Neuronal stem cell (in vitro differentiated cells): Measurements from ENCODE around the gene FIGN.

Experiments
- DNase-seq: peaks from one replicate; pipeline ENCODE4 v3.0.0-alpha.2; 2013; ENCODE audit warnings: low spot score
- H2AFZ ChIP-seq: one replicate; pipeline ENCODE4 v1.6.1; 2013; ENCODE audit warnings: mild to moderate bottlenecking, low read length, inconsistent platforms
- H2AK5ac ChIP-seq: 2 replicates; pipeline ENCODE4 v1.6.1; 2013; ENCODE audit warnings: low read depth, mild to moderate bottlenecking, inconsistent platforms, low read length, moderate library complexity, mixed read lengths
- H2BK120ac ChIP-seq: 2 replicates; pipeline ENCODE4 v1.6.1; 2013; ENCODE audit warnings: low read depth, mild to moderate bottlenecking, inconsistent platforms, low read length, moderate library complexity, mixed read lengths
- H2BK12ac ChIP-seq: one replicate; pipeline ENCODE4 v1.6.1; 2013; ENCODE audit warnings: low read length, inconsistent platforms
- H2BK15ac ChIP-seq: 2 replicates; pipeline ENCODE4 v1.6.1; 2013; ENCODE audit warnings: mild to moderate bottlenecking, low read length, inconsistent platforms, mixed read lengths
- H2BK5ac ChIP-seq: one replicate; pipeline ENCODE4 v1.6.1; 2013; ENCODE audit warnings: inconsistent platforms, mild to moderate bottlenecking, low read length, moderate library complexity
- H3K14ac ChIP-seq: one replicate; pipeline ENCODE4 v1.6.1; 2013; ENCODE audit warnings: low read length, inconsistent platforms
- H3K18ac ChIP-seq: 2 replicates; pipeline ENCODE4 v1.6.1; 2013; ENCODE audit warnings: low read length, inconsistent platforms
- H3K23ac ChIP-seq: 2 replicates; pipeline ENCODE4 v1.6.1; 2013; ENCODE audit warnings: low read depth, mild to moderate bottlenecking, mixed read lengths, low read length, inconsistent platforms; ENCODE audit not compliant: poor library complexity
- H3K27ac ChIP-seq: replicated peaks from 3 replicates; pipeline ENCODE4 v1.5.1; 2013; ENCODE audit warnings: low read length, inconsistent platforms
- H3K27me3 ChIP-seq, 3 experiments: 2 replicates each; pipeline ENCODE4 v1.6.1; 2013; ENCODE audit warnings: low read length in 3 of 3, mild to moderate bottlenecking in 2 of 3, inconsistent platforms in 1 of 3, low read depth in 1 of 3, mixed read lengths in 1 of 3, moderate library complexity in 1 of 3; ENCODE audit not compliant: control insufficient read depth in 3 of 3, insufficient read depth in 3 of 3
- H3K36me3 ChIP-seq, 2 donors: replicated peaks in 1 of 2; 2 replicates each; pipeline ENCODE4 v1.6.1; 2013; ENCODE audit warnings: low read length in 2 of 2; ENCODE audit not compliant: control insufficient read depth in 2 of 2, insufficient read depth in 2 of 2
- H3K4ac ChIP-seq: 2 replicates; pipeline ENCODE4 v1.6.1; 2013; ENCODE audit warnings: inconsistent platforms, mild to moderate bottlenecking, low read length, moderate library complexity
- H3K4me1 ChIP-seq, 2 donors: 1 replicate in 1 of 2; 2 replicates in 1 of 2; pipeline ENCODE4 v1.6.1; 2013; ENCODE audit warnings: low read length in 2 of 2, low read depth in 1 of 2; ENCODE audit not compliant: control insufficient read depth in 2 of 2, insufficient read depth in 1 of 2
- H3K4me2 ChIP-seq: one replicate; pipeline ENCODE4 v1.6.1; 2013; ENCODE audit warnings: mild to moderate bottlenecking, low read length, inconsistent platforms; ENCODE audit not compliant: insufficient read depth, poor library complexity, severe bottlenecking
- H3K4me3 ChIP-seq, 2 donors: 2 replicates each; pipeline ENCODE4 v1.5.1; 2013; ENCODE audit warnings: low read length in 2 of 2, mild to moderate bottlenecking in 2 of 2, inconsistent platforms in 1 of 2, moderate library complexity in 1 of 2
- H3K79me1 ChIP-seq: one replicate; pipeline ENCODE4 v1.6.1; 2013; ENCODE audit warnings: low read depth, mild to moderate bottlenecking, inconsistent platforms, low read length, moderate library complexity
- H3K9ac ChIP-seq: one replicate; pipeline ENCODE4 v1.6.1; 2013; ENCODE audit warnings: mild to moderate bottlenecking, low read depth, low read length, inconsistent platforms; ENCODE audit not compliant: poor library complexity
- H3K9me3 ChIP-seq, 2 donors: replicated peaks in 1 of 2; 2 replicates each; pipeline versions ENCODE3 to v1.6.1; 2013; ENCODE audit warnings: low read length in 2 of 2, mild to moderate bottlenecking in 2 of 2, inconsistent platforms in 1 of 2, low read depth in 1 of 2, mixed read lengths in 1 of 2, moderate library complexity in 1 of 2; ENCODE audit not compliant: control insufficient read depth in 2 of 2, insufficient read depth in 1 of 2
- H4K8ac ChIP-seq: one replicate; pipeline ENCODE4 v1.6.1; 2013; ENCODE audit warnings: low read depth, mild to moderate bottlenecking, inconsistent platforms, low read length, moderate library complexity
- H4K91ac ChIP-seq: one replicate; pipeline ENCODE4 v1.6.1; 2013; ENCODE audit warnings: low read length, low read depth, mild to moderate bottlenecking, inconsistent platforms; ENCODE audit not compliant: poor library complexity
- WGBS, 2 donors: extraction: QIAGEN DNeasy Blood & Tissue Kit; methylation state at CpG; one replicate each; pipeline ENCODE4 v1.1.7; 2013; ENCODE audit warnings: missing lambda C conversion rate in 2 of 2, mixed read lengths in 1 of 2; ENCODE audit not compliant: insufficient read length in 2 of 2, insufficient replicate concordance in 1 of 2; ENCODE audit errors: extremely low coverage in 2 of 2; 5-methylcytosine and 5-hydroxymethylcytosine counted together

FIGN gene

GRCh38 chr2:163775304-163775703 lies 39.5 kb upstream of the FIGN start:
- no peak overlapping the region for H2AFZ ChIP-seq
- H3K27ac ChIP-seq = no peak overlapping the region
- no peak for DNase-seq
- no peak overlapping the region for H3K4me2 ChIP-seq
- no peak overlapping the region for H4K91ac ChIP-seq
- H2BK12ac ChIP-seq = no peak overlapping the region
- no peak overlapping the region for H3K4ac ChIP-seq
- no peaks in the 10 kb centered on the region for H3K4me1 ChIP-seq
- no peak overlapping the region for H2BK5ac ChIP-seq
- H2BK15ac ChIP-seq = no peak overlapping the region
- no peaks in the 10 kb centered on the region for H3K36me3 ChIP-seq
- no peak overlapping the region for H3K23ac ChIP-seq
- H2BK120ac ChIP-seq = no peak overlapping the region
- H3K79me1 ChIP-seq = no peaks in the 10 kb centered on the region
- H3K9me3 ChIP-seq = no peaks in the 10 kb centered on the region
- no CpG with 5 or more reads among the region's 1 CpG for WGBS, 2 donors
- H2AK5ac ChIP-seq = no peak overlapping the region
- H3K14ac ChIP-seq = no peak overlapping the region
- no peak overlapping the region for H3K18ac ChIP-seq
- H3K27me3 ChIP-seq = no peaks in the 10 kb centered on the region
- no peak overlapping the region for H3K4me3 ChIP-seq
- no peak overlapping the region for H3K9ac ChIP-seq
- no peak overlapping the region for H4K8ac ChIP-seq

GRCh38 chr2:163774862-163775261 lies 39.1 kb upstream of the FIGN start:
- Histone ChIP-seq H4K91ac (no peak overlapping the region), H2AFZ (no peak overlapping the region), H3K4me2 (no peak overlapping the region), H3K18ac (no peak overlapping the region), H3K27ac (no peak overlapping the region), H2BK120ac (no peak overlapping the region), H3K9ac (no peak overlapping the region), H4K8ac (no peak overlapping the region), H3K36me3 (no peaks in the 10 kb centered on the region), H2BK12ac (no peak overlapping the region), H2BK15ac (no peak overlapping the region), H3K4ac (no peak overlapping the region), H3K27me3 (no peaks in the 10 kb centered on the region), H3K4me3 (no peak overlapping the region), H3K79me1 (no peaks in the 10 kb centered on the region), H3K9me3 (no peaks in the 10 kb centered on the region), H2BK5ac (no peak overlapping the region), H3K4me1 (no peaks in the 10 kb centered on the region), H3K23ac (no peak overlapping the region), H3K14ac (no peak overlapping the region), H2AK5ac (no peak overlapping the region)
- WGBS, 2 donors = no CpG with 5 or more reads among the region's 2 CpGs
- DNase-seq = no peak

- H4K8ac ChIP-seq = no peak overlapping the region
- H2BK120ac ChIP-seq = no peak overlapping the region
- no peak overlapping the region for H3K9ac ChIP-seq
- no peak overlapping the region for H3K4me2 ChIP-seq
- no peak overlapping the region for H2AK5ac ChIP-seq
- no peak overlapping the region for H2AFZ ChIP-seq
- H3K14ac ChIP-seq = no peak overlapping the region
- H3K23ac ChIP-seq = no peak overlapping the region
- H2BK15ac ChIP-seq = no peak overlapping the region
- H3K36me3 ChIP-seq = no peaks in the 10 kb centered on the region
- H3K79me1 ChIP-seq = no peaks in the 10 kb centered on the region
- no peak overlapping the region for H3K4ac ChIP-seq
- no peak overlapping the region for H3K27ac ChIP-seq
- WGBS, 2 donors = no CpG with 5 or more reads among the region's 3 CpGs
- DNase-seq = no peak
- H2BK5ac ChIP-seq = no peak overlapping the region
- no peak overlapping the region for H4K91ac ChIP-seq
- no peaks in the 10 kb centered on the region for H3K9me3 ChIP-seq
- no peak overlapping the region for H2BK12ac ChIP-seq
- H3K27me3 ChIP-seq = no peaks in the 10 kb centered on the region
- H3K18ac ChIP-seq = no peak overlapping the region
- H3K4me1 ChIP-seq = no peaks in the 10 kb centered on the region
- H3K4me3 ChIP-seq = no peak overlapping the region
Observed at GRCh38 chr2:163773276-163773675, 37.5 kb upstream of the FIGN start.

- H2BK120ac ChIP-seq = no peak overlapping the region
- no peak overlapping the region for H3K18ac ChIP-seq
- no peak overlapping the region for H2AFZ ChIP-seq
- H3K9me3 ChIP-seq = no peaks in the 10 kb centered on the region
- H3K4me3 ChIP-seq = no peak overlapping the region
- no peak overlapping the region for H2AK5ac ChIP-seq
- no peak overlapping the region for H2BK15ac ChIP-seq
- no peak overlapping the region for H3K4ac ChIP-seq
- H3K14ac ChIP-seq = no peak overlapping the region
- no peak overlapping the region for H2BK12ac ChIP-seq
- no peak overlapping the region for H4K91ac ChIP-seq
- no peak overlapping the region for H3K23ac ChIP-seq
- no peak overlapping the region for H3K27ac ChIP-seq
- H3K4me2 ChIP-seq = no peak overlapping the region
- DNase-seq = no peak
- H3K27me3 ChIP-seq = no peaks in the 10 kb centered on the region
- no peaks in the 10 kb centered on the region for H3K79me1 ChIP-seq
- WGBS, 2 donors = no CpG with 5 or more reads among the region's 4 CpGs
- no peaks in the 10 kb centered on the region for H3K36me3 ChIP-seq
- H4K8ac ChIP-seq = no peak overlapping the region
- no peak overlapping the region for H3K9ac ChIP-seq
- H3K4me1 ChIP-seq = no peaks in the 10 kb centered on the region
- no peak overlapping the region for H2BK5ac ChIP-seq
Observed at GRCh38 chr2:163771596-163771995, 35.8 kb upstream of the FIGN start.
